ENCODE data around the gene COL6A1.

COL6A1 gene

GRCh38 chr21:46025113-46025770 lies 43.7 kb downstream of the COL6A1 start:
- Histone ChIP-seq H3K27me3 (ENCODE audit: insufficient read depth, poor library complexity, severe bottlenecking) (peaks cover 3% of the 10 kb centered on the region), H3K27ac (replicated peaks) (no peak overlapping the region), H3K4me3 (replicated peaks; ENCODE audit: insufficient read depth, low read length) (no peak overlapping the region)
- TF ChIP-seq CTCF (IDR thresholded peaks at IDR 0.05; ENCODE audit: insufficient read depth, low read length) (no peak), SPI1 (IDR thresholded peaks at IDR 0.05; ENCODE audit: borderline replicate concordance, low read depth) (no peak), GABPA (IDR thresholded peaks at IDR 0.05; ENCODE audit: low read depth) (no peak), REST (IDR thresholded peaks at IDR 0.05; ENCODE audit: insufficient replicate concordance, low read depth) (no peak), POLR2AphosphoS5 (IDR thresholded peaks at IDR 0.05; ENCODE audit: low read depth) (no peak)
- no peak for DNase-seq (ENCODE audit: low read depth in 1 of 2, low spot score in 1 of 2)

- peaks cover 3% of the 10 kb centered on the region for H3K27me3 ChIP-seq (ENCODE audit: insufficient read depth, poor library complexity, severe bottlenecking)
- TF ChIP-seq POLR2AphosphoS5 (IDR thresholded peaks at IDR 0.05; ENCODE audit: low read depth) (no peak), CTCF (IDR thresholded peaks at IDR 0.05; ENCODE audit: insufficient read depth, low read length) (no peak), REST (IDR thresholded peaks at IDR 0.05; ENCODE audit: insufficient replicate concordance, low read depth) (no peak), SPI1 (IDR thresholded peaks at IDR 0.05; ENCODE audit: borderline replicate concordance, low read depth) (no peak), GABPA (IDR thresholded peaks at IDR 0.05; ENCODE audit: low read depth) (no peak)
- no peak for DNase-seq (ENCODE audit: low read depth in 1 of 2, low spot score in 1 of 2)
- H3K4me3 ChIP-seq (replicated peaks; ENCODE audit: insufficient read depth, low read length) = no peak overlapping the region
- no peak overlapping the region for H3K27ac ChIP-seq (replicated peaks)
Measured at GRCh38 chr21:46027851-46028493, 46.4 kb downstream of the COL6A1 start.

GRCh38 chr21:46028573-46029091 lies 47.1 kb downstream of the COL6A1 start:
- DNase-seq (ENCODE audit: low read depth in 1 of 2, low spot score in 1 of 2) = no peak
- H3K27me3 ChIP-seq (ENCODE audit: insufficient read depth, poor library complexity, severe bottlenecking) = peaks cover 3% of the 10 kb centered on the region
- TF ChIP-seq CTCF (IDR thresholded peaks at IDR 0.05; ENCODE audit: insufficient read depth, low read length) (no peak), SPI1 (IDR thresholded peaks at IDR 0.05; ENCODE audit: borderline replicate concordance, low read depth) (no peak), GABPA (IDR thresholded peaks at IDR 0.05; ENCODE audit: low read depth) (no peak), POLR2AphosphoS5 (IDR thresholded peaks at IDR 0.05; ENCODE audit: low read depth) (no peak), REST (IDR thresholded peaks at IDR 0.05; ENCODE audit: insufficient replicate concordance, low read depth) (no peak)
- no peak overlapping the region for H3K4me3 ChIP-seq (replicated peaks; ENCODE audit: insufficient read depth, low read length)
- no peak overlapping the region for H3K27ac ChIP-seq (replicated peaks)
